ENCODE results near the gene ADGRL3. TPM values are rescaled to one million over a fixed set of nuclear protein-coding genes. Genes with fewer than 3 reads are reported as not detected.
A peak's percentile ranks its signal among the peaks of the same experiment; 100 is the strongest.
"Not testable (repeated sequence)": the region's sequence is repeated elsewhere in the genome, so short reads cannot be mapped to it uniquely, and the experiment has no call there.

Gene ADGRL3
- total and polyA plus RNA-seq, 2 donors, result 0.82 to 2.0 TPM

DNA sequence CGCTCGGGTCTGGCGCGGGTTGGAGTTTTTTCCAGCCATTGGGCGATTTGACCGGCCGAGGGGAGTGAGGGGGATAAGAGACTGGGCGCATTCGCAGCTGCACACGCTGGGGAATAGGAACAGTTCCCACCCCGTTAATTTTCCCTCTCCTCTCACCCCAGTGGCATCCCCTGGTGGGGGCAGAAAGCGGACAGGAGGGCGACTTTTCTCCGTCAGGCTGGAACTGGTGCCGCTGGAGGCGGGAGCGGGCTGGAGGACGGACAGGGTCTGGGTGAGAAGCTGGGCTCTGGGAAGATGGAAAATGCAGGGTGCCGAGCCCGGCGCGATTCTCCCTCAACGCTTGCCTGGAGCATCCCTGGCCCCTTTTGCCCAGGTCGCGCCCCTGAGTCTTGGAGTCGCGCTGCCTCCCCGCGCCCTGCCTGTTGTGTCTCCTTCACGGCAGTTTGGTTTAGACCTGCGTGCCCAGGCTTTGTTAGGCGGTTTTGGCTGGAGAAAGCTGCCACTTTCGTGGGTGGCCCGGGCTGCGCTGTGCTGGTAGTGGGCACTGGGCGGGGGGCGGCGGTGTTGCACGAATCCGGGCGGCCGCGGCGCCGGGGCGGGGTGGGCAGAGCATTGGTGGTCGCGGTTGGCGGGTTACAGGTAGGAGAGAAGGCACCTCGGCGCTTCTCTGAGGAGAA, 2.0 kb downstream of the ADGRL3 start:
- no peak for DNase-seq (ENCODE audit: low read depth in 6 of 9, low spot score in 9 of 9)
- WGBS, result 3% methylated on average over 51 of the region's 51 CpGs
- peaks cover 38 to 55% of the 10 kb centered on the region in 2 donors for H3K27me3 ChIP-seq (ENCODE audit: control insufficient read depth in 2 of 2, insufficient read depth in 1 of 2, low read length in 1 of 2)

GRCh38 chr4:61202638-61203435, 2.7 kb downstream of the ADGRL3 start:
- no peak overlapping the region for H3K4me3 ChIP-seq (ENCODE audit: low read length in 2 of 2)
- H3K9me3 ChIP-seq (ENCODE audit: control insufficient read depth in 2 of 2, insufficient read depth in 1 of 2, low read length in 1 of 2), result no peaks in the 10 kb centered on the region
- no peak overlapping the region for H3K27ac ChIP-seq (ENCODE audit: low read depth in 1 of 2, low read length in 1 of 2)
- peak in 1 of 9 donors; percentile 1 for DNase-seq (ENCODE audit: low read depth in 6 of 9, low spot score in 9 of 9)
- 3% methylated on average over 41 of the region's 41 CpGs for WGBS
- H3K4me1 ChIP-seq (ENCODE audit: control insufficient read depth in 2 of 2, insufficient read depth in 2 of 2, low read length in 2 of 2), result no peaks in the 10 kb centered on the region
- H3K27me3 ChIP-seq (ENCODE audit: control insufficient read depth in 2 of 2, insufficient read depth in 1 of 2, low read length in 1 of 2), result peaks cover 38 to 55% of the 10 kb centered on the region in 2 donors
- no peaks in the 10 kb centered on the region for H3K36me3 ChIP-seq (ENCODE audit: control insufficient read depth in 2 of 2, insufficient read depth in 2 of 2, low read length in 1 of 2)

More for the DNA sequence above, 2.0 kb downstream of the ADGRL3 start:
- Histone ChIP-seq H3K36me3 (ENCODE audit: control insufficient read depth in 2 of 2, insufficient read depth in 2 of 2, low read length in 1 of 2) (no peaks in the 10 kb centered on the region), H3K4me1 (ENCODE audit: control insufficient read depth in 2 of 2, insufficient read depth in 2 of 2, low read length in 2 of 2) (no peaks in the 10 kb centered on the region), H3K4me3 (ENCODE audit: low read length in 2 of 2) (peak overlapping the region in 1 of 2 donors; percentile 29), H3K27ac (ENCODE audit: low read depth in 1 of 2, low read length in 1 of 2) (no peak overlapping the region), H3K9me3 (ENCODE audit: control insufficient read depth in 2 of 2, insufficient read depth in 1 of 2, low read length in 1 of 2) (no peaks in the 10 kb centered on the region)

GRCh38 chr4:61203436-61203790, 3.3 kb downstream of the ADGRL3 start:
- Histone ChIP-seq H3K4me1 (ENCODE audit: control insufficient read depth in 2 of 2, insufficient read depth in 2 of 2, low read length in 2 of 2) (no peaks in the 10 kb centered on the region), H3K4me3 (ENCODE audit: low read length in 2 of 2) (no peak overlapping the region), H3K27ac (ENCODE audit: low read depth in 1 of 2, low read length in 1 of 2) (no peak overlapping the region), H3K36me3 (ENCODE audit: control insufficient read depth in 2 of 2, insufficient read depth in 2 of 2, low read length in 1 of 2) (no peaks in the 10 kb centered on the region), H3K27me3 (ENCODE audit: control insufficient read depth in 2 of 2, insufficient read depth in 1 of 2, low read length in 1 of 2) (peaks cover 38 to 55% of the 10 kb centered on the region in 2 donors), H3K9me3 (ENCODE audit: control insufficient read depth in 2 of 2, insufficient read depth in 1 of 2, low read length in 1 of 2) (no peaks in the 10 kb centered on the region)
- 40% methylated on average over 3 of the region's 3 CpGs for WGBS
- DNase-seq (ENCODE audit: low read depth in 6 of 9, low spot score in 9 of 9), result no peak

GRCh38 chr4:61204353-61205060, 4.4 kb downstream of the ADGRL3 start:
- 96% methylated on average over 2 of the region's 2 CpGs for WGBS
- DNase-seq (ENCODE audit: low read depth in 6 of 9, low spot score in 9 of 9), result no peak
- H3K36me3 ChIP-seq (ENCODE audit: control insufficient read depth in 2 of 2, insufficient read depth in 2 of 2, low read length in 1 of 2), result no peaks in the 10 kb centered on the region
- no peaks in the 10 kb centered on the region for H3K9me3 ChIP-seq (ENCODE audit: control insufficient read depth in 2 of 2, insufficient read depth in 1 of 2, low read length in 1 of 2)
- H3K27me3 ChIP-seq (ENCODE audit: control insufficient read depth in 2 of 2, insufficient read depth in 1 of 2, low read length in 1 of 2), result peaks cover 38 to 47% of the 10 kb centered on the region in 2 donors
- H3K27ac ChIP-seq (ENCODE audit: low read depth in 1 of 2, low read length in 1 of 2), result no peak overlapping the region
- H3K4me3 ChIP-seq (ENCODE audit: low read length in 2 of 2), result no peak overlapping the region
- H3K4me1 ChIP-seq (ENCODE audit: control insufficient read depth in 2 of 2, insufficient read depth in 2 of 2, low read length in 2 of 2), result no peaks in the 10 kb centered on the region

DNA sequence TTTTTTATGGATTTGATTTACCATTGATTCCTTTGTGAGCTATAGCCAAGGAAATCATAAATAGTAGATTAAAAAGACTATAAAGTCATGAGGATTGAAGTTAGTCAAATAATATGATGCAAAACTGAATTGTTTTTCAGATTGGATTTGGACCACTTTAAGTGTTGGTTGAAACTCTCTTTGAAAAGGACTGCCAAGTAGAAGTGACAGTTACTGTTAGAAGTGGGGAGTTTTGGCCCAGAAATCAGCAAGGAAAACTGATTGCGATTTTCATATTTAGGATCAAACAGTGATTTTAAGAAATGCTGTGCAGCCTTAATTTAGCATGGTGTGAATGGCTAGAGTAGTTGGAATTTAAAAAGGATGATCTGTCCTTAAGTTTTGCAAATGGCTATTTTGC, 4.9 kb downstream of the ADGRL3 start:
- Histone ChIP-seq H3K4me3 (ENCODE audit: low read length in 2 of 2) (no peak overlapping the region), H3K4me1 (ENCODE audit: control insufficient read depth in 2 of 2, insufficient read depth in 2 of 2, low read length in 2 of 2) (no peaks in the 10 kb centered on the region), H3K27me3 (ENCODE audit: control insufficient read depth in 2 of 2, insufficient read depth in 1 of 2, low read length in 1 of 2) (peaks cover 32 to 42% of the 10 kb centered on the region in 2 donors), H3K9me3 (ENCODE audit: control insufficient read depth in 2 of 2, insufficient read depth in 1 of 2, low read length in 1 of 2) (no peaks in the 10 kb centered on the region), H3K36me3 (ENCODE audit: control insufficient read depth in 2 of 2, insufficient read depth in 2 of 2, low read length in 1 of 2) (no peaks in the 10 kb centered on the region), H3K27ac (ENCODE audit: low read depth in 1 of 2, low read length in 1 of 2) (no peak overlapping the region)
- whole genome bisulfite sequencing, result 95% methylated on average over 1 of the region's 1 CpG
- DNase-seq (ENCODE audit: low read depth in 6 of 9, low spot score in 9 of 9), result no peak

DNA sequence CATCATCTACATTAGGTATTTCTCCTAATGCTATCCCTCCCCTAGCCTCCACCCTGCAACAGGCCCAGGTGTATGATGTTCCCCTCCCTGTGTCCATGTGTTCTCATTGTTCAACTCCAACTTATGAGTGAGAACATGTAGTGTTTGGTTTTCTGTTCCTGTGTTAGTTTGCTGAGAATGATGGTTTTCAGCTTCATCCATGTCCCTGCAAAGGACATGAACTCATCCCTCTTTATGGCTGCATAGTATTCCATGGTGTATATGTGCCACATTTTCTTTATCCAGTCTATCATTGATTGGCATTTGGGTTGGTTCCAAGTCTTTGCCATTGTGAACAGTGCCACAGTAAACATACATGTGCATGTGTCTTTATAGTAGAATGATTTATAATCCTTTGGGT, 7.0 kb downstream of the ADGRL3 start:
- H3K27ac ChIP-seq (ENCODE audit: low read depth in 1 of 2, low read length in 1 of 2); H3K4me1 ChIP-seq (ENCODE audit: control insufficient read depth in 2 of 2, insufficient read depth in 2 of 2, low read length in 2 of 2); H3K9me3 ChIP-seq (ENCODE audit: control insufficient read depth in 2 of 2, insufficient read depth in 1 of 2, low read length in 1 of 2); H3K36me3 ChIP-seq (ENCODE audit: control insufficient read depth in 2 of 2, insufficient read depth in 2 of 2, low read length in 1 of 2); H3K4me3 ChIP-seq (ENCODE audit: low read length in 2 of 2); DNase-seq (ENCODE audit: low read depth in 6 of 9, low spot score in 9 of 9): not testable (repeated sequence)
- peaks cover 11 to 21% of the 10 kb centered on the region in 2 donors for H3K27me3 ChIP-seq (ENCODE audit: control insufficient read depth in 2 of 2, insufficient read depth in 1 of 2, low read length in 1 of 2)

DNA sequence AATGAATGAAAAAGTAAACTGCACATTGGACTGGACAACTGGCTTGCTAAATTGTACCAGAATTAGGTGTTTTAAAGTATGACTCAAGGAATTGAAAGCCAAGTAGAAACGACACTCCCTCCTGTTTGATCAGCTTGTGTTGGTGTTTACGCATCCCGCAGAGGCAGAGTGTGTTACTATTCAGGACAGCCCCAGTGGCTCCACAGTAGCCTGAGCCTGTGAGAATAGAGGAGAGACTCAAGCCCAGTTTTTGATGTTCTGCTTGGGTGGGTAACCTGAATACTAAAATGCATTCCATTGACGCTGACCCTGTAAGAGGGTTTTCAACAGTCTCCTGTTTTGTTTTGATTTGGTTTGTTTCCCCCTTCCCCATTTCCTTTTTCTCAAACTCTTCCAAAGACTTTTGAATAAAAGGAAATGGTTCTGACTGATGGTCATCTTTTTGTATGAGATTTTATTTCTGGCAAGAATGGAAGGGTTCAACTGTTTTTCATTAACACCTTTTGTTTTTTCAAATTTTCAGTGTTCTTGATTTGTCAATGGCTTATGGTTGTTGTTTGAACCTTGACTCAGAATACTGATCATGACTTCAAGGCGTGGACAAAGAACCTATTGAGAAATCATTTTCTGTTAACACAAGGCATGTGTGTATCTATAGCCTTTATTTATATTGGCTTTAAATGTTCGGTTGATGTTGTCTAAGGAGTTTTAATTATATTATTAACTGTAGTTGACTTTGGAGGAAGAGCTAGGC, 10.2 kb downstream of the ADGRL3 start:
- Histone ChIP-seq H3K4me1 (ENCODE audit: control insufficient read depth in 2 of 2, insufficient read depth in 2 of 2, low read length in 2 of 2) (no peaks in the 10 kb centered on the region), H3K27me3 (ENCODE audit: control insufficient read depth in 2 of 2, insufficient read depth in 1 of 2, low read length in 1 of 2) (no peaks in the 10 kb centered on the region), H3K36me3 (ENCODE audit: control insufficient read depth in 2 of 2, insufficient read depth in 2 of 2, low read length in 1 of 2) (no peaks in the 10 kb centered on the region), H3K9me3 (ENCODE audit: control insufficient read depth in 2 of 2, insufficient read depth in 1 of 2, low read length in 1 of 2) (no peaks in the 10 kb centered on the region), H3K27ac (ENCODE audit: low read depth in 1 of 2, low read length in 1 of 2) (no peak overlapping the region), H3K4me3 (ENCODE audit: low read length in 2 of 2) (no peak overlapping the region)
- WGBS, result 91% methylated on average over 6 of the region's 6 CpGs
- no peak for DNase-seq (ENCODE audit: low read depth in 6 of 9, low spot score in 9 of 9)

- Histone ChIP-seq H3K4me1 (ENCODE audit: control insufficient read depth in 2 of 2, insufficient read depth in 2 of 2, low read length in 2 of 2) (no peaks in the 10 kb centered on the region), H3K27ac (ENCODE audit: low read depth in 1 of 2, low read length in 1 of 2) (no peak overlapping the region)
- WGBS, result 87% methylated on average over 1 of the region's 1 CpG
Observed at GRCh38 chr4:61211781-61212180, 11.7 kb downstream of the ADGRL3 start.

More at GRCh38 chr4:61211781-61212180, 11.7 kb downstream of the ADGRL3 start:
- Histone ChIP-seq H3K27me3 (ENCODE audit: control insufficient read depth in 2 of 2, insufficient read depth in 1 of 2, low read length in 1 of 2) (no peaks in the 10 kb centered on the region), H3K36me3 (ENCODE audit: control insufficient read depth in 2 of 2, insufficient read depth in 2 of 2, low read length in 1 of 2) (no peaks in the 10 kb centered on the region), H3K4me3 (ENCODE audit: low read length in 2 of 2) (no peak overlapping the region), H3K9me3 (ENCODE audit: control insufficient read depth in 2 of 2, insufficient read depth in 1 of 2, low read length in 1 of 2) (no peaks in the 10 kb centered on the region)
- no peak for DNase-seq (ENCODE audit: low read depth in 6 of 9, low spot score in 9 of 9)

Measured in thymus (tissue), 11 donors.